Glomerular visceral epithelial cell (primary cell): Measurements from ENCODE around the gene PPP2R2C.

Source experiments
- DNase-seq: peaks from one replicate; pipeline ENCODE4 v3.0.0-alpha.2; 2016; ENCODE audit errors: extremely low spot score

PPP2R2C gene

DNA sequence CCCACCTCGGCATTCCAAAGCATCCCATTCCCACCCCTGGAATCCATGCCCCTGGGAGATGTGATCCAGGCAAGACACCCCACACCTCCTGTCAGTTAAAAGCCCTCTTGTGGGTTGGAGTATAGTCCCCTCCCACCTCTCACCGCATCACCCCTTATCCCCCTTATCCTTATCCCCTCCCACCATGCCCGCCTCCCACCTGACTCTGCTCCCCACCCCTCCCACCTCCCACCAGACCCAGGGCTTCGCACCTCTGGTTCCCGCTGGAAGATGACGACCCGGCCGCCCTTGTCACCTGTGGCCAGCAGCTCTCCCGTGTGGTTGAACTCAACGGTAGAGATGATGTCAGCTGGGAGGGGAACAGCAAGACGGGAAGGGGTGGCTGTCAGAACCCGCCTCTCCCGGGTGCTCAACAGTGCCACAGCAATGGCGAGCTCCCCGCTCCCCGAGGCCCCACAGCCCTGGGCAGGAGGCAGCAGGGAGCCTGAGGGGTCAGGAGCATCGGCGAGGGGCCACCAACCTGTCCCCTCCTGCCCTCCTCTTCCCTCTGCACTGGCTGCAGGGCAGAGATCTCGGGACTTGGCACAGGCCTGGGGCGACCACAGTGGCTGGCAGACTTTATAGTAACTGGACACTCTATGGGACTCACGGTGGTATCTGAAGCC is 91.5 kb downstream of the PPP2R2C start:
- DNase-seq = no peak

DNA sequence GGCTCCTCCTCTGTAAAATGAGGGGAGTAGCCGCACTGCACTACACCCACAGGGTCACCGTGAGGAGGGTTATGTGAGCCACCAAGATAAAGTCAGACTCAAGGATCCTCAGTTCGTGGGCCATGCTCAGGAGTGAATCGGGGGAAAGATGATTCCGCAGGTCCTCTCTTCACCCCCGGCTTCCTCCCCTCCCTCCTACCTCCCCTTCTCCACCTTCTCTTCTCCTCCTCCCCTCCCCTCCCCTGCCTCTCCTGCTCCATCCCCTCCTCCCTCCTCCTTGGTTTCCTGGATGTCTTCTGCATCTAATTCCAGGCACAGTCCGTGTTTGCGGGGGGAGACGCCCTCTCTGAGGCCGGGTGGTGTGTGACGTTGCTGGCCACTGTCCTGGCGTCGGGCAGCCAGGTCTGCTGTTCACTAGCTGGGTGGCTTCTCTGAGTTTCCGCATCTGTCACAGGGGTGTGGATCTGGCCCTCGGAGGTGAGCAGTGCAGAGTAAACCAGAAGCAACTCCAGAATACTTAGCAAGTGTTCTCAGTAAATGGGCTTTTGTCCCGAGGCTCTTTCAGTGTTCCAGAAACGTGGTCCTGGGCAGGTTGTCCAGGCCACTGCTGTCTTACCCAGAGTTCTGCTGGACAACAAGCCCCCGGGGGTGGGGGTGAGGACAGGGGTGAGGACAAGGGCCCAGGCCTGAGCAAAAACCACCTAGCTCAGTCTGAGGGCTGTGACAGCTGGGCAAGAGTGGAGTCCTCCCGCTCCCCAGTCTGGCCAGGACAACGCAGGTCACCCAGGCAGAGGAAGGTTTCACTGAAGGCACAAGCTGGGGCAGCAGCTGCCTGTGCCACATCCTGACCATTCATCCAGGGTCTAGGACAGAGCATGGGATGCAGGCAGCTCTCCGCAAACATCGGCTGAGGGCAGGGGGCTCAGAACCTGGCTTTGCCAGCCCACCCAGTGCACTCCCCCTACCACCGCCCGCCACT is 92.4 kb downstream of the PPP2R2C start:
- DNase-seq = no peak

DNA sequence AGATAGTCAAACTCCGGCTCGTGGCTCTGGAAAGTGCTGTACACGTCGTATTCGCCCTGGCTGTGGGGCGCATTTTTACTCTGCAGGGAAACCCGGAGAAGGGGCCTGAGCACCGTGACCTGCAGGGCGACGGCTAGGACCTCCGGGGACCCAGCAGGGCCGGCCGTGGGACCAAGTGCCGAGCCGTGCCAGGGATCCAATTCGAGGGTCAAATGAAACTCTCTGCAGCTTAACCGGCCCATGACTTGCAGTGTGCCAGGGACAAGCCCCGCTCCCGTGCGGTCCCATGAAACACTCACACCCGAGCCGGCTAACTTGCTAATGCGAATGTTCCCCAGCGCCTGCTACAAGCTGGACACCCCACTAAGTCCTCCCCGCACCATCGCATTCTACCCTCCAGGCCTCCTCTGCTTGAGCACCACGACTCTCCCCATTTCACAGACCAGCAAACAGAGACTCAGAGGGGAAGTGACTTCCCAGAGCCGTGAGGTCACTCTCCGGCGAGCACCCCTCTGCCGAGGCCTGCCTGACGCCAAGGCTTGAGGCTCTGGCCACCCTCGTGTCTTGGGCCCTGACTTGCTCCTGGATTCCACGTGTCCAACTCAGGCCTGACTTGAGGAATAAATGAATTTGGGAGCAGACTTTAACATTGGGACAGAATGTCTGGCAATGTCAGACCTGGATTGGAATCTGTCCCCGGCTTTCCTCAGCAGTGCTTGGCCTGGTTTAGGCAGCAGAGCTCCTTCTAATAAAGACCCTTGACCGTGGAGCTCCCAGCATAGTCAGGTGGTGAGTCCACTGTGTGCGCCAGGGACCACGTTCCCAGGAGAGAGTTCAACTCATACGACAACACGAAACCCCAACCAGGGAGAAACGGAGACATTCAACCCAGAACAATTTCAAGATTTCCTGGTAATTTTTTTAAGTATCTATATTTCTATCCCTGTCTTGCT is 93.6 kb downstream of the PPP2R2C start:
- no peak for DNase-seq

GRCh38 chr4:6377626-6378492 is 94.6 kb downstream of the PPP2R2C start:
- DNase-seq = no peak

GRCh38 chr4:6375620-6376295 is 96.7 kb downstream of the PPP2R2C start:
- no peak for DNase-seq

GRCh38 chr4:6374575-6374974 is 97.8 kb downstream of the PPP2R2C start:
- no peak for DNase-seq

DNA sequence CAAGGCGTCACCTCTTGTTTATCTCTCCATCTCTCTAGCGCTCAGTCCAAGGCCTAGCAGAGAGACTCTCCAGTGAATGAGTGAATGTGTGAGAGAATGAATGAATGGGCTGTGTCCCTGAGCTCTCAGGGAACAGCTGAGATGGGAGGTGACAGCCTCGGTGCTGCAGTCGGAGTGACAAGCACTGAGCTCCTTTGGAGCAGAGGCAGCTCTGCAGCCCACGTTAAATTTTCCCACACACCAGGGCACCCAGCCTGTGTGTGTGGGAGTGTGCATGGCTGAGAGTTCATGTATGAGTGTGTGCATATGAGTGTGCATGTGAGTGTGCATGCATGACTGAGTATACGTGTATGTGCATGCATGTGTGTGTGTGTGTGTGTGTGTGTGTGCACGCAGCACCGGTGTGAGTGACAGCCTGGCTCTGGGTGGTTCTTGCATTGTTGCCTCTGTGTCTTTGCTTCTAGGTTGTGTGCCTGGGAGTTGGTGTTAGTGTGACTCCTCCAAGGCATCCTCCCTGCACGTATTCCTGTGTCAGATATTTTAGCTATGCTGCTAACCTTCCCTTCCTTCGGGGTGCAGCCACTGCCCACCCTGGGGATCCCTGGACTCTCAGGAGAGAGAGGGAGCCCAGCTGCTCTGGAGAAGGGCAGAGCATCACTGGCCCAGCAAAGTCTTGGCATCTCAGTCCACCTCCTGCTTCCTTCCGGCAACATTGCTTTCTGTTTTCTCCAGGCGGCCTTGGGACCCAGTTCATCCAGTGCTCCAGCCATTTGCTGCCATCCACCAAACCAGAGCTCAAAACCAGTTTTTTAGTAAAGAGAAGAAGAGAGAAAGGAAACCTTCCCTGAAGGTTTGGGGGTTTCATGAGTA is 98.6 kb downstream of the PPP2R2C start:
- no peak for DNase-seq

GRCh38 chr4:6372649-6373525 is 99.5 kb downstream of the PPP2R2C start:
- DNase-seq = no peak

DNA sequence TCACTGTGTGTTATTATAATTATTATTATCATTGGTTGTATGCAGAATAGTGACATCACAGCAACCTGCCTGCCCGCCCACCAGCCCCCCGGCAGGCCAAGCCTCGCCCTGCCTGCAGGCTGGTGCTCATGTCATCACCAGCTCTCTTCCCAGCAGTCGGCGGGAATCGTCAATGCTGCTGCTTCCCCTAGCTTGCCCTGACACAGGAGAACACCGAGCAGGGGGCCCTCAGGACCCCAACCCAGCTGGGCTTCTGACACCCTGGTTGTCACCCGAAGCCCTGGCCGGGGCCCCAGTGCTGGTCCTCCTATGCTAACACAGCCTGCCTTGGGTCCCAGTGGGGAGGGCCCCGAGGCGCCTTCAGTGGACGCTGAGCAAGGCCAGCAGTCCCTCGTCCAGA is 100.6 kb downstream of the PPP2R2C start:
- no peak for DNase-seq

GRCh38 chr4:6371271-6371670 is 101.1 kb downstream of the PPP2R2C start:
- DNase-seq = no peak

GRCh38 chr4:6369924-6370645 is 102.3 kb downstream of the PPP2R2C start:
- DNase-seq = no peak

- no peak for DNase-seq
Measured at GRCh38 chr4:6369511-6369910, 102.9 kb downstream of the PPP2R2C start.

- DNase-seq = no peak
Measured at GRCh38 chr4:6369035-6369434, 103.4 kb downstream of the PPP2R2C start.

DNA sequence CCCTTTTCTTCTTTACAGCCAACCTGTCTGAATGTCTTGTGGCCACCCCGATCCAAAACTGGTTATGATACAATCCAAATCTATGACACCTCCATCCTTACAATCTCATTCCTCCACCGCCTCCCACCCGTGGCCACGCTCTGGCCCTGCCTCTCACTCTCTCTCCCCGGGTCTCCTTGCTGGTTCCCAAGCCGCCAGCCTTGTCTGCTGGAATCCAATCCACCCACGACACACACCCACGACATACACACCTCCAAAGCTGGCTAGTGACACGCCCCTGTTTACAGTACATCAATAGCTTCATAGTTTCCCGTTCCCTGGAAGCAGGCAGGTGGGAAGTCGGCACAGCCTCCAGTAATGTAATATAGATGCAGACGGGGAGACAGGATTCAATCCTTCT is 103.8 kb downstream of the PPP2R2C start:
- no peak for DNase-seq

GRCh38 chr4:6368096-6368495 is 104.3 kb downstream of the PPP2R2C start:
- no peak for DNase-seq

DNA sequence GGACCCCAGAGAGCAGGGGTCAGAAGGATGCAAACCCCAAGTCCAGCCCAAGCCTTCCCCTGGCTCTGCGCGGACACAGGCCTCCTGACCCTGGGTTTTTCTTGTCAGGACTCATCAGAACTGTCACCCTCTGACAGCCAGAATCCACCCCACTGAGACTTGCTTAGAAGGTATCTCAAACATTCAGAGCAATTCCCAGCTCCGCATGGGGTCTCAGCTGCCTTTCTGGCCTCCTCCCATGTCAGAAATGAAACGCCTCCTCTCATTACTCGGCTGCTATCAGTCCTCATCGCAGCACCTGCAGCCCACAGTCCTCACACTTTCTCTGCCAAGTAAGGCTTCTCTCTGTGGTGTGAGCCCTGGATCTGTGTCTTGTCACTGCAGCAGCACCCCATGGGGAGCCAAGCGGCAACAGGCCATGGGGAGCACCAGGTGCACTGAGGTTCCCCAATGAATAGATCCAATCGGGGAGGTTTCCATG is 105.0 kb downstream of the PPP2R2C start:
- DNase-seq = no peak

DNA sequence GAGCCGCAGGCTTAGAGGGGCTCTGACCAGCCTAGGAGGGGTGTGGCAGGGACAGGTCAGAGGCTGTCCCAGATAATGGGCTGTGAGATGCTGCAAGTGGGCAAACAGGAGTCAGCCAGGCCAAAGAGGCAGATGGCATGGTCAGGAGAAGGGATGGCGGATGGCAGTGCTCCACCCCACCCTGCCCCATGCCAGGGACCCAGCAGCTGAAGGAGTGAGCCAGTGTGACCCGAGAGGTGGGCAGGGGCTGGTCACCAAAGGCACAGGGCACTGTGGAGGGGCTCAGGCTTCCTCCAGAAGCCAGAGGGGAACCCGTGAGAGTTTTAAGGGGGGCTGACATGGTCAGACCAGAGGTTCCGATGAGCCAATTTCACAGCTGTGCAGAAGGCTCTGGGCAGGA is 105.8 kb downstream of the PPP2R2C start:
- DNase-seq = no peak
